ENCODE data around the gene RBM39. TPM values are rescaled to one million over a fixed set of nuclear protein-coding genes. Genes with fewer than 3 reads are reported as not detected.

Gene RBM39
- total and polyA plus RNA-seq, 2 of the 13 experiments (the other 11 are each of a cell fraction or from before 2014, with no cell fraction given) = 788 to 920 TPM

GRCh38 chr20:35697696-35698297, 44.3 kb downstream of the RBM39 start (continued):
- no peak for TF ChIP-seq ZNF552 (CRISPR knock-in tag; IDR thresholded peaks at IDR 0.05; ENCODE audit: borderline replicate concordance)
- no peak for TF ChIP-seq MEIS2 (CRISPR knock-in tag; IDR thresholded peaks at IDR 0.05)
- no peak for TF ChIP-seq TP53 (CRISPR knock-in tag; conservative IDR thresholded peaks at IDR 0.05)
- no peak for TF ChIP-seq NAIF1 (CRISPR knock-in tag; IDR thresholded peaks at IDR 0.05; ENCODE audit: borderline replicate concordance)
- TF ChIP-seq RFXANK (CRISPR knock-in tag; IDR thresholded peaks at IDR 0.05) = no peak; the same call in 1 of the 2 replicates
- no peak for TF ChIP-seq ZNF713 (CRISPR knock-in tag; IDR thresholded peaks at IDR 0.05)
- peak; percentile 87 for TF ChIP-seq ZNF652 (CRISPR knock-in tag; IDR thresholded peaks at IDR 0.05; ENCODE audit: borderline replicate concordance, low read depth)
- TF ChIP-seq ZBTB2 (CRISPR knock-in tag; IDR thresholded peaks at IDR 0.05; ENCODE audit: low read depth) = no peak
- TF ChIP-seq KLF11 (CRISPR knock-in tag; IDR thresholded peaks at IDR 0.05) = no peak
- no peak for TF ChIP-seq PRDM10 (CRISPR knock-in tag; IDR thresholded peaks at IDR 0.05; ENCODE audit: low read depth)
- TF ChIP-seq PRMT3 (CRISPR knock-in tag; IDR thresholded peaks at IDR 0.05; ENCODE audit: borderline replicate concordance, low read depth) = no peak
- TF ChIP-seq NR2F6 (IDR thresholded peaks at IDR 0.05) = peak; percentile 35
- TF ChIP-seq NR2F6 (CRISPR knock-in tag; IDR thresholded peaks at IDR 0.05) = no peak
- no peak for TF ChIP-seq CREB1 (IDR thresholded peaks at IDR 0.05)
- TF ChIP-seq CREB1 (CRISPR knock-in tag; IDR thresholded peaks at IDR 0.05) = no peak
- TF ChIP-seq TMF1 (CRISPR knock-in tag; IDR thresholded peaks at IDR 0.05; ENCODE audit: low read depth) = no peak
- TF ChIP-seq ZNF510 (CRISPR knock-in tag; IDR thresholded peaks at IDR 0.05; ENCODE audit: low read depth) = no peak; the same call in 1 of the 2 replicates
- no peak for TF ChIP-seq KAT7 (CRISPR knock-in tag; IDR thresholded peaks at IDR 0.05; ENCODE audit: borderline replicate concordance)
- TF ChIP-seq ZNF546 (CRISPR knock-in tag; conservative IDR thresholded peaks at IDR 0.05) = no peak
- no peak; the same call in 1 of the 2 replicates for TF ChIP-seq BRF2 (CRISPR knock-in tag; IDR thresholded peaks at IDR 0.05)
- no peak for TF ChIP-seq ZNF720 (CRISPR knock-in tag; IDR thresholded peaks at IDR 0.05)
- no peak for TF ChIP-seq PLRG1 (conservative IDR thresholded peaks at IDR 0.05)
- TF ChIP-seq SNRNP70 (IDR thresholded peaks at IDR 0.05; ENCODE audit: low read depth, low read length) = no peak
- TF ChIP-seq ZNF576 (CRISPR knock-in tag; IDR thresholded peaks at IDR 0.05) = 0 out of 2 replicates have a peak, but pooled peaks have one; percentile 45
